Thyroid gland (tissue), 4 donors: ENCODE measurements around the gene ATP6V0A4. TPM values are rescaled to one million over a fixed set of nuclear protein-coding genes. Genes with fewer than 3 reads are reported as not detected.

ENCODE experiments used
- DNase-seq, 2 donors: peaks; one replicate each; pipeline ENCODE4 v3.0.0-alpha.2; 2019
- H3K27ac ChIP-seq, 3 donors: fragments of 200-600 bp; sonication (generic); 1 replicate in 2 of 3; 2 replicates in 1 of 3; pipeline ENCODE4 v1.5.1; 2016 to 2019; ENCODE audit warnings: mild to moderate bottlenecking in 1 of 3, moderate library complexity in 1 of 3
- H3K27me3 ChIP-seq: fragments of 200-600 bp; sonication (generic); one replicate; pipeline ENCODE4 v1.5.1; 2019
- H3K36me3 ChIP-seq, 2 donors: fragments of 200-600 bp; sonication (generic); one replicate each; pipeline ENCODE4 v1.5.1; 2016 to 2019
- H3K4me1 ChIP-seq, 2 donors: fragments of 200-600 bp; sonication (generic); one replicate each; pipeline ENCODE4 v1.5.1; 2017 to 2019
- H3K4me3 ChIP-seq, 3 donors: fragments of 200-600 bp; sonication (generic); replicated peaks in 1 of 3; 1 replicate in 2 of 3; 2 replicates in 1 of 3; pipeline ENCODE4 v1.5.1; 2016; ENCODE audit warnings: mild to moderate bottlenecking in 1 of 3
- H3K9me3 ChIP-seq: fragments of 200-600 bp; sonication (generic); one replicate; pipeline ENCODE4 v1.5.1; 2017
- CTCF ChIP-seq, 6 experiments: fragments of 200-600 bp in 3 of 6; fragments of 450-650 bp in 3 of 6; sonication (generic) in 3 of 6; IDR thresholded peaks; one replicate each; pipeline ENCODE4 v1.5.1; 2016 to 2019; ENCODE audit warnings: antibody characterized with exemption in 6 of 6, mild to moderate bottlenecking in 2 of 6, inconsistent platforms in 1 of 6, moderate library complexity in 1 of 6
- POLR2A ChIP-seq, 2 donors: fragments of 450-650 bp; IDR thresholded peaks; one replicate each; pipeline ENCODE4 v1.6.1; 2017; ENCODE audit warnings: antibody characterized with exemption in 2 of 2, mild to moderate bottlenecking in 2 of 2, moderate library complexity in 1 of 2
- WGBS, 2 donors: methylation state at CpG; one replicate each; pipeline ENCODE4 v1.1.5; 2017; 5-methylcytosine and 5-hydroxymethylcytosine counted together
- intact Hi-C: fragments of 100-400 bp; cut with DNase I; formaldehyde crosslinking; loops from one replicate; pipeline ENCODE4 v1.15.1; 2023
- total RNA-seq, 4 donors: library from RNA; depleted of rRNA; stranded (reverse); fragments of >200 nt; gene quantifications; one replicate each; pipeline ENCODE4 v1.2.3, GENCODE V29; 2016

ATP6V0A4 gene
- total RNA-seq, 4 donors from 2014 or later, result not detected

- TF ChIP-seq CTCF (IDR thresholded peaks at IDR 0.05) (no peak), POLR2A (IDR thresholded peaks at IDR 0.05) (no peak)
- intact Hi-C loops, result no loop called here
- DNase-seq, result peak; percentile 12 to 21
- Histone ChIP-seq H3K27me3 (no peaks in the 10 kb centered on the region), H3K27ac (no peak overlapping the region), H3K9me3 (no peaks in the 10 kb centered on the region), H3K4me3 (no peak overlapping the region), H3K4me1 (peaks cover 0 to 10% of the 10 kb centered on the region in 2 donors), H3K36me3 (no peaks in the 10 kb centered on the region)
- WGBS, 2 donors, result 39 to 52% methylated on average over 8 of the region's 8 CpGs
Measured at GRCh38 chr7:138753150-138753518, 44.9 kb downstream of the ATP6V0A4 start.

DNA sequence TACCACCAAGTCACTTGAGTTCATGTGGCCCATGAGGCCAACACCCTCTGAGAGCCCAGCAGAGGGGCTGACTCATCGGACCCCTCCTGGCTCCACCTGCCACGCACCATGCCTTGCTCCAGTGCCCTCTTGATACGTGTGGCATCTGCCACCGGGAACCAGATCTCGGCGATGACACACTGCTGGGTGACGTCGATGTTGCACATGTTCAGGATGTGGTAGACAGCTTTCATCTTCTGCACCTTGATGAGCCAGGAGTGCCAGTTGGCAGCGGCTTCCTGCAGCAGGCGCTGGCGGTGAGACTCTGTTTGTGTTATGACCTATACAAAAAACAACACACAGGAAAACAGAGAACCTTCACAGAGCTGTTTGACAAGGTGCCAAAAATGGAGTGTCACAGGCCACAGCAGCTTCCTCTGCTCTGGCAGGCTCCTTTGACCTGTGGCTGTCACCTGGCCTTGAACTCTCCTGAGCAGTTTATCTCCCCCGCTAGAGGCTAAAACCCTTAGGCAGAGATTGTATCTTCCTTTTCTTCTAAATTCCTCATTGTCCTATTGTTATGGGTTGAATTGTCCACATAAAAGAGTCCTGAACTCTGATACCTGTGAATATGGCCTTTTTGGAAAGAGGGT, 45.4 kb downstream of the ATP6V0A4 start:
- DNase-seq, result peak; percentile 79 to 86
- Histone ChIP-seq H3K27me3 (no peaks in the 10 kb centered on the region), H3K36me3 (no peaks in the 10 kb centered on the region), H3K4me3 (no peak overlapping the region), H3K4me1 (peaks cover 0 to 10% of the 10 kb centered on the region in 2 donors), H3K27ac (no peak overlapping the region), H3K9me3 (no peaks in the 10 kb centered on the region)
- TF ChIP-seq POLR2A (IDR thresholded peaks at IDR 0.05) (no peak), CTCF (IDR thresholded peaks at IDR 0.05) (no peak)
- intact Hi-C loops, result no loop called here
- 23 to 37% methylated on average over 12 of the region's 12 CpGs for WGBS, 2 donors

DNA sequence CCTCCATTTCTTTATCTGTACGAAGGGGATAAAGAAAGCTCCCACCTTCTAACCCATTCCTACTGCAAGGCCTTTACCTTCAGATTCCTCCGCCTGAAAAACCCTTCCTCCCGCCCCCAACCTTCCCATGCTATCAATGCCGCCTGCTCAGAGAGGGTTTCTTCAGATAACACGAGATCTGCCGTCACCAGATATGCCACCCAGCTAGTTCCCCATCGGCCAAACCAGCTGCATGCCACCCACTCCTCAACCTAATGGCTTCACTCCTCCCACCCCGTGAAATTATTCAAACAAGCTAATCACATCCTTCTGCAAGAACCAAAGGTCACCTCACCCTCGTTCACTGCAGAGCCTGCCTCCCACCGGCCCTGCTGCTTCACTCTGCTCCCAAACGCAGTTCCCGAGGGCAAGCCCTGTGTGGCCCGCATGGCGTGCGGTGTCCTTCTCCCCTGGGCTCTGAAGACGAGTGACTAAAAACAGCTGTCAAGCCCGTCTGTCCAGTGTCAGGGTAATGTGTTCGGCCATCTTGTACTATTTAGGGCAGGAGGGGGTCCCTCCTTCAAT, 47.0 kb downstream of the ATP6V0A4 start:
- Histone ChIP-seq H3K27ac (no peak overlapping the region), H3K4me3 (no peak overlapping the region), H3K4me1 (peaks cover 0 to 10% of the 10 kb centered on the region in 2 donors), H3K36me3 (no peaks in the 10 kb centered on the region), H3K27me3 (no peaks in the 10 kb centered on the region), H3K9me3 (no peaks in the 10 kb centered on the region)
- 87 to 92% methylated on average over 18 of the region's 18 CpGs for WGBS, 2 donors
- DNase-seq, result no peak
- intact Hi-C loops, result no loop called here
- no peak for TF ChIP-seq CTCF (IDR thresholded peaks at IDR 0.05)
- TF ChIP-seq POLR2A (IDR thresholded peaks at IDR 0.05), result no peak

- Histone ChIP-seq H3K27ac (no peak overlapping the region), H3K36me3 (no peaks in the 10 kb centered on the region), H3K4me1 (peaks cover 0 to 10% of the 10 kb centered on the region in 2 donors), H3K4me3 (no peak overlapping the region), H3K9me3 (no peaks in the 10 kb centered on the region), H3K27me3 (no peaks in the 10 kb centered on the region)
- WGBS, 2 donors, result 96% methylated on average over 15 of the region's 15 CpGs
- no peak for DNase-seq
- no peak for TF ChIP-seq POLR2A (IDR thresholded peaks at IDR 0.05)
- no peak for TF ChIP-seq CTCF (IDR thresholded peaks at IDR 0.05)
- intact Hi-C loops, result no loop called here
Measured at GRCh38 chr7:138750473-138750872, 47.5 kb downstream of the ATP6V0A4 start.

DNA sequence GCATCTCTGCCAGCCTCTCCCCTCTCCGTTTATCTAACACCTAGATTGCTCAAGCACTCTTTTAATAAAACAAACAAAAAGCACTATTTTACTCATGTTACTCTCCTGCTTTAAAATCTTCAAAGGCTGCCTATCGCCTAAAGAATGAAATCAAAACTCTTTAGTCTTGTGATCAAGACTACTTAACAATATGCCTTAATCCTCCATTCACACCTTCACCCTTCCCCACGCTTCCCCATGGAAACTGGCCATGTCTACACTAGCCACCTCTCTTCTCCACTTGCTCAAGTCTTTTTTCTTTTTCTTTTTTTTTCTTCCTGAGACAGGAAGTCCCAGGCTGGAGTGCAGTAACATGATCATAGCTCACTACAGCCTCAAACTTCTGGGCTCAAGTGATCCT, 48.0 kb downstream of the ATP6V0A4 start:
- TF ChIP-seq POLR2A (IDR thresholded peaks at IDR 0.05) (no peak), CTCF (IDR thresholded peaks at IDR 0.05) (no peak)
- Histone ChIP-seq H3K27ac (no peak overlapping the region), H3K27me3 (no peaks in the 10 kb centered on the region), H3K4me3 (no peak overlapping the region), H3K36me3 (no peaks in the 10 kb centered on the region), H3K9me3 (no peaks in the 10 kb centered on the region), H3K4me1 (peaks cover 0 to 10% of the 10 kb centered on the region in 2 donors)
- intact Hi-C loops, result no loop called here
- no peak for DNase-seq
- WGBS, 2 donors, result 54 to 68% methylated on average over 3 of the region's 3 CpGs
